A673 (cell line): ENCODE data around the gene M1AP. TPM values are rescaled to one million over a fixed set of nuclear protein-coding genes. Genes with fewer than 3 reads are reported as not detected.
A peak's percentile ranks its signal among the peaks of the same experiment; 100 is the strongest.
"Not testable (repeated sequence)": the region's sequence is repeated elsewhere in the genome, so short reads cannot be mapped to it uniquely, and the experiment has no call there.

Experiments
- BruUV-seq: library from RNA; stranded (reverse); fragments of 400-500 nt; replicated peaks from 2 replicates; lab custom pipeline; 2021; lab: Mats Ljungman, UMichigan
- CTCF ChIA-PET: fragments of 300-600 bp; sonication (Branson Sonifier 250); formaldehyde crosslinking; loops from one replicate; lab custom pipeline; 2022; ENCODE audit warnings: antibody characterized with exemption; lab: Charles Lee
- POLR2A ChIA-PET: fragments of 300-600 bp; sonication (Branson Sonifier 250); formaldehyde crosslinking; loops from one replicate; lab custom pipeline; 2022; ENCODE audit warnings: antibody characterized with exemption; ENCODE audit not compliant: low non-redundant PET; lab: Charles Lee
- DNase-seq: peaks from one replicate; pipeline ENCODE4 v3.0.0-alpha.2; 2015; ENCODE audit warnings: low spot score
- H3K27ac ChIP-seq: fragments of 200-600 bp; sonication (generic); 2 replicates; pipeline ENCODE4 v1.5.1; 2016; ENCODE audit warnings: mixed run types, low read depth, mild to moderate bottlenecking, mixed read lengths, antibody characterized with exemption, low read length; ENCODE audit not compliant: poor library complexity, severe bottlenecking
- H3K27me3 ChIP-seq: fragments of 200-600 bp; sonication (generic); replicated peaks from 2 replicates; pipeline ENCODE4 v1.6.1; 2017; ENCODE audit warnings: mixed run types, low read depth, mild to moderate bottlenecking, mixed read lengths, antibody characterized with exemption, low read length; ENCODE audit not compliant: insufficient read depth, poor library complexity
- H3K36me3 ChIP-seq: fragments of 200-600 bp; sonication (generic); 2 replicates; pipeline ENCODE4 v1.6.1; 2016; ENCODE audit warnings: mixed run types, mild to moderate bottlenecking, mixed read lengths, antibody characterized with exemption, low read length; ENCODE audit not compliant: insufficient read depth, poor library complexity, severe bottlenecking
- H3K4me1 ChIP-seq: fragments of 200-600 bp; sonication (generic); 2 replicates; pipeline ENCODE4 v1.6.1; 2017; ENCODE audit warnings: mixed run types, mild to moderate bottlenecking, mixed read lengths, antibody characterized with exemption, low read length; ENCODE audit not compliant: insufficient read depth, poor library complexity, severe bottlenecking
- H3K4me3 ChIP-seq: fragments of 200-600 bp; sonication (generic); 2 replicates; pipeline ENCODE4 v1.5.1; 2016; ENCODE audit warnings: low read depth, mixed run types, mild to moderate bottlenecking, mixed read lengths, low read length; ENCODE audit not compliant: poor library complexity, severe bottlenecking
- H3K9me3 ChIP-seq: fragments of 200-600 bp; sonication (generic); 2 replicates; pipeline ENCODE4 v1.6.1; 2016; ENCODE audit warnings: mixed run types, low read depth, mild to moderate bottlenecking, mixed read lengths, antibody characterized with exemption, low read length; ENCODE audit not compliant: poor library complexity, severe bottlenecking
- EZH2 ChIP-seq: fragments of 200-600 bp; sonication (generic); IDR thresholded peaks from 2 replicates; pipeline ENCODE4 v1.6.1; 2017; ENCODE audit warnings: borderline replicate concordance, low read depth, mild to moderate bottlenecking, mixed read lengths, antibody characterized with exemption, low read length; ENCODE audit not compliant: poor library complexity, severe bottlenecking
- intact Hi-C: fragments of 100-400 bp; cut with micrococcal nuclease; formaldehyde crosslinking; loops from one replicate; pipeline ENCODE4 v1.10.0; 2022; ENCODE audit not compliant: unreplicated experiment
- total RNA-seq: library from RNA; stranded (reverse); gene quantifications from 2 replicates; pipeline ENCODE4 v1.2.3, GENCODE V29; 2021
- TF ChIP-seq, protein P1 (sequence below): fragments of 300-800, 200-600 bp; sonication (generic); conservative IDR thresholded peaks from 2 replicates; pipeline ENCODE4 v1.5.1; 2017; ENCODE audit warnings: low read depth, mild to moderate bottlenecking, antibody characterized with exemption, low read length, moderate library complexity, mixed read lengths

The M1AP gene
- total RNA-seq, 1 experiment from 2014 or later = not detected

GRCh38 chr2:74639550-74639949, 8.6 kb downstream of the M1AP start:
- ChIA-PET CTCF (no interaction called here), POLR2A (no interaction called here)
- TF ChIP-seq, protein P1, sequence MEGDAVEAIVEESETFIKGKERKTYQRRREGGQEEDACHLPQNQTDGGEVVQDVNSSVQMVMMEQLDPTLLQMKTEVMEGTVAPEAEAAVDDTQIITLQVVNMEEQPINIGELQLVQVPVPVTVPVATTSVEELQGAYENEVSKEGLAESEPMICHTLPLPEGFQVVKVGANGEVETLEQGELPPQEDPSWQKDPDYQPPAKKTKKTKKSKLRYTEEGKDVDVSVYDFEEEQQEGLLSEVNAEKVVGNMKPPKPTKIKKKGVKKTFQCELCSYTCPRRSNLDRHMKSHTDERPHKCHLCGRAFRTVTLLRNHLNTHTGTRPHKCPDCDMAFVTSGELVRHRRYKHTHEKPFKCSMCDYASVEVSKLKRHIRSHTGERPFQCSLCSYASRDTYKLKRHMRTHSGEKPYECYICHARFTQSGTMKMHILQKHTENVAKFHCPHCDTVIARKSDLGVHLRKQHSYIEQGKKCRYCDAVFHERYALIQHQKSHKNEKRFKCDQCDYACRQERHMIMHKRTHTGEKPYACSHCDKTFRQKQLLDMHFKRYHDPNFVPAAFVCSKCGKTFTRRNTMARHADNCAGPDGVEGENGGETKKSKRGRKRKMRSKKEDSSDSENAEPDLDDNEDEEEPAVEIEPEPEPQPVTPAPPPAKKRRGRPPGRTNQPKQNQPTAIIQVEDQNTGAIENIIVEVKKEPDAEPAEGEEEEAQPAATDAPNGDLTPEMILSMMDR = no peak
- TF ChIP-seq EZH2 = no peak
- no peaks in the 10 kb centered on the region for H3K36me3 ChIP-seq
- H3K4me1 ChIP-seq = no peaks in the 10 kb centered on the region
- H3K4me3 ChIP-seq = no peak overlapping the region
- no peaks in the 10 kb centered on the region for H3K9me3 ChIP-seq
- no peaks in the 10 kb centered on the region for H3K27me3 ChIP-seq
- H3K27ac ChIP-seq = no peak overlapping the region
- BruUV-seq = no TSS peak
- intact Hi-C loops = no loop called here
- no peak for DNase-seq

- TF ChIP-seq, protein P1 = no peak
- TF ChIP-seq EZH2 = no peak
- Histone ChIP-seq H3K4me1 (peaks cover 9% of the 10 kb centered on the region), H3K36me3 (no peaks in the 10 kb centered on the region), H3K27me3 (no peaks in the 10 kb centered on the region), H3K27ac (no peak overlapping the region), H3K4me3 (no peak overlapping the region), H3K9me3 (no peaks in the 10 kb centered on the region)
- ChIA-PET CTCF (no interaction called here), POLR2A (no interaction called here)
- intact Hi-C loops = no loop called here
- no TSS peak for BruUV-seq
- no peak for DNase-seq
Measured at GRCh38 chr2:74632939-74633312, 15.2 kb downstream of the M1AP start.

- H3K27me3 ChIP-seq = no peaks in the 10 kb centered on the region
- no peak overlapping the region for H3K4me3 ChIP-seq
- peaks cover 9% of the 10 kb centered on the region for H3K4me1 ChIP-seq
- peak; percentile 85 for DNase-seq
- POLR2A ChIA-PET = no interaction called here
- H3K27ac ChIP-seq = no peak overlapping the region
- no peaks in the 10 kb centered on the region for H3K9me3 ChIP-seq
- intact Hi-C loops = no loop called here
- no peaks in the 10 kb centered on the region for H3K36me3 ChIP-seq
- no peak for TF ChIP-seq EZH2
- TF ChIP-seq, protein P1 = no peak
- CTCF ChIA-PET = interaction anchor here (0.7 kb wide), 1 partner anchor 44 kb away, joined by 3 read pairs; no protein-coding TSS in a partner anchor
- BruUV-seq = no TSS peak
Measured at GRCh38 chr2:74632209-74632938, 15.8 kb downstream of the M1AP start.

GRCh38 chr2:74630454-74630853, 17.7 kb downstream of the M1AP start:
- H3K36me3 ChIP-seq, H3K27me3 ChIP-seq, H3K4me1 ChIP-seq, H3K9me3 ChIP-seq, CTCF ChIA-PET, H3K27ac ChIP-seq, BruUV-seq, intact Hi-C loops, H3K4me3 ChIP-seq, DNase-seq, POLR2A ChIA-PET: not testable (repeated sequence)
